HL-60 (cell line): ENCODE data around the gene SEPTIN10.

Source experiments
- DNase-seq, 2 experiments: peaks; one replicate each; pipeline ENCODE4 v3.0.0-alpha.2; 2010 to 2020; ENCODE audit warnings: low read depth in 1 of 2, low spot score in 1 of 2
- H3K27ac ChIP-seq: fragments of 250-450 bp; sonication (Bioruptor Pico); replicated peaks from 2 replicates; pipeline ENCODE4 v1.5.1; 2020; ENCODE audit warnings: mild to moderate bottlenecking, moderate library complexity
- H3K27me3 ChIP-seq: fragments of 250-450 bp; sonication (Bioruptor Pico); 2 replicates; pipeline ENCODE4 v1.5.1; 2021; ENCODE audit warnings: mild to moderate bottlenecking, moderate library complexity; ENCODE audit not compliant: insufficient read depth, poor library complexity, severe bottlenecking
- H3K4me3 ChIP-seq: replicated peaks from 2 replicates; pipeline ENCODE4 v1.5.1; 2011; ENCODE audit warnings: mild to moderate bottlenecking, control low read depth, low read length; ENCODE audit not compliant: insufficient read depth
- GABPA ChIP-seq: IDR thresholded peaks from 2 replicates; pipeline ENCODE4 v1.6.1; 2012; ENCODE audit warnings: low read depth
- POLR2AphosphoS5 ChIP-seq: IDR thresholded peaks from 2 replicates; pipeline ENCODE4 v1.6.1; 2012; ENCODE audit warnings: low read depth
- SPI1 ChIP-seq: IDR thresholded peaks from 2 replicates; pipeline ENCODE4 v1.6.1; 2012; ENCODE audit warnings: low read depth, mild to moderate bottlenecking, borderline replicate concordance
- TF ChIP-seq, protein P1 (sequence below): IDR thresholded peaks from 2 replicates; pipeline ENCODE4 v1.6.1; 2012; ENCODE audit warnings: low read depth; ENCODE audit not compliant: insufficient replicate concordance
- TF ChIP-seq, protein P2 (sequence below): IDR thresholded peaks from one replicate; pipeline ENCODE4 v1.5.1; 2011; ENCODE audit warnings: low read length, control low read depth, inconsistent platforms; ENCODE audit not compliant: insufficient read depth

Gene SEPTIN10

DNA sequence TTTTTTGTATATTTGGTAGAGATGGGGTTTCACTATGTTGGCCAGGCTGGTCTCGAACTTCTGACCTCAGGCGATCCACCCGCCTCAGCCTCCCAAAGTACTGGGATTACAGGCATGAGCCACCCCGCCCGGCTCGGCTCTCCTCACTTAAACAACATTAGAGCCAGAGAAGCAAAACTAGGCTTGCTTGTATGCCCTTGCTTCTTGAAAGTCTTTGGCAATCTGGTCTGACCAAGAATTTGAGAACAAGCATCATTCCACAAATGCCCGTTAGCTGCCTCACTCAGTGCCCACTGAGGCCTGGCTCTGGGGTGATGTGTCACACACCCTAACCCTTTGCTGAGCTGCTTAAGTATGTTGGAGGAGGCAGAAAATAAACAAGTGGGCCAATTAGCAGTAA is 33.9 kb upstream of the SEPTIN10 start:
- TF ChIP-seq, protein P1, sequence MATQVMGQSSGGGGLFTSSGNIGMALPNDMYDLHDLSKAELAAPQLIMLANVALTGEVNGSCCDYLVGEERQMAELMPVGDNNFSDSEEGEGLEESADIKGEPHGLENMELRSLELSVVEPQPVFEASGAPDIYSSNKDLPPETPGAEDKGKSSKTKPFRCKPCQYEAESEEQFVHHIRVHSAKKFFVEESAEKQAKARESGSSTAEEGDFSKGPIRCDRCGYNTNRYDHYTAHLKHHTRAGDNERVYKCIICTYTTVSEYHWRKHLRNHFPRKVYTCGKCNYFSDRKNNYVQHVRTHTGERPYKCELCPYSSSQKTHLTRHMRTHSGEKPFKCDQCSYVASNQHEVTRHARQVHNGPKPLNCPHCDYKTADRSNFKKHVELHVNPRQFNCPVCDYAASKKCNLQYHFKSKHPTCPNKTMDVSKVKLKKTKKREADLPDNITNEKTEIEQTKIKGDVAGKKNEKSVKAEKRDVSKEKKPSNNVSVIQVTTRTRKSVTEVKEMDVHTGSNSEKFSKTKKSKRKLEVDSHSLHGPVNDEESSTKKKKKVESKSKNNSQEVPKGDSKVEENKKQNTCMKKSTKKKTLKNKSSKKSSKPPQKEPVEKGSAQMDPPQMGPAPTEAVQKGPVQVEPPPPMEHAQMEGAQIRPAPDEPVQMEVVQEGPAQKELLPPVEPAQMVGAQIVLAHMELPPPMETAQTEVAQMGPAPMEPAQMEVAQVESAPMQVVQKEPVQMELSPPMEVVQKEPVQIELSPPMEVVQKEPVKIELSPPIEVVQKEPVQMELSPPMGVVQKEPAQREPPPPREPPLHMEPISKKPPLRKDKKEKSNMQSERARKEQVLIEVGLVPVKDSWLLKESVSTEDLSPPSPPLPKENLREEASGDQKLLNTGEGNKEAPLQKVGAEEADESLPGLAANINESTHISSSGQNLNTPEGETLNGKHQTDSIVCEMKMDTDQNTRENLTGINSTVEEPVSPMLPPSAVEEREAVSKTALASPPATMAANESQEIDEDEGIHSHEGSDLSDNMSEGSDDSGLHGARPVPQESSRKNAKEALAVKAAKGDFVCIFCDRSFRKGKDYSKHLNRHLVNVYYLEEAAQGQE, result no peak
- TF ChIP-seq POLR2AphosphoS5 (no peak), SPI1 (no peak), GABPA (no peak)
- TF ChIP-seq, protein P2, sequence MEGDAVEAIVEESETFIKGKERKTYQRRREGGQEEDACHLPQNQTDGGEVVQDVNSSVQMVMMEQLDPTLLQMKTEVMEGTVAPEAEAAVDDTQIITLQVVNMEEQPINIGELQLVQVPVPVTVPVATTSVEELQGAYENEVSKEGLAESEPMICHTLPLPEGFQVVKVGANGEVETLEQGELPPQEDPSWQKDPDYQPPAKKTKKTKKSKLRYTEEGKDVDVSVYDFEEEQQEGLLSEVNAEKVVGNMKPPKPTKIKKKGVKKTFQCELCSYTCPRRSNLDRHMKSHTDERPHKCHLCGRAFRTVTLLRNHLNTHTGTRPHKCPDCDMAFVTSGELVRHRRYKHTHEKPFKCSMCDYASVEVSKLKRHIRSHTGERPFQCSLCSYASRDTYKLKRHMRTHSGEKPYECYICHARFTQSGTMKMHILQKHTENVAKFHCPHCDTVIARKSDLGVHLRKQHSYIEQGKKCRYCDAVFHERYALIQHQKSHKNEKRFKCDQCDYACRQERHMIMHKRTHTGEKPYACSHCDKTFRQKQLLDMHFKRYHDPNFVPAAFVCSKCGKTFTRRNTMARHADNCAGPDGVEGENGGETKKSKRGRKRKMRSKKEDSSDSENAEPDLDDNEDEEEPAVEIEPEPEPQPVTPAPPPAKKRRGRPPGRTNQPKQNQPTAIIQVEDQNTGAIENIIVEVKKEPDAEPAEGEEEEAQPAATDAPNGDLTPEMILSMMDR, result no peak
- Histone ChIP-seq H3K4me3 (no peak overlapping the region), H3K27ac (no peak overlapping the region), H3K27me3 (no peaks in the 10 kb centered on the region)
- no peak for DNase-seq

DNA sequence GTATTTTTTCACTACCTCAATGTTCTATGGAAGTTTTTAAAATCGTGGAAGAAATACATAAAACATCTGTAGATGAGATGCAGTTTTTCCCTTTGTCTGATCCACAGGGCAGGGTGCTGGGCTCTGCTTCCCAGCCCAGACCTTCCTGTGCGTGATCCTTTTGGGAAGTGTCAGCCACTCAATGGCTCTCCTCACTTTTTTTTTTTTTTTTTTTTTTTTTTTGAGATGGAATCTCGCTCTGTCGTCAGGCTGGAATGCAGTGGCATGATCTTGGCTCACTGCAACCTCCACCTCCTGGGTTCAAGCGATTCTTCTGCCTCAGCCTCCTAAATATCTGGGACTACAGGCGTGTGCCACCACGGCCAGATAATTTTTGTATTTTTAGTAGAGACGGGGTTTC is 33.2 kb upstream of the SEPTIN10 start:
- no peaks in the 10 kb centered on the region for H3K27me3 ChIP-seq
- H3K4me3 ChIP-seq, result no peak overlapping the region
- DNase-seq, result no peak
- TF ChIP-seq POLR2AphosphoS5 (no peak), GABPA (no peak), SPI1 (no peak)
- TF ChIP-seq, protein P2, result no peak
- TF ChIP-seq, protein P1, result no peak
- H3K27ac ChIP-seq, result no peak overlapping the region

DNA sequence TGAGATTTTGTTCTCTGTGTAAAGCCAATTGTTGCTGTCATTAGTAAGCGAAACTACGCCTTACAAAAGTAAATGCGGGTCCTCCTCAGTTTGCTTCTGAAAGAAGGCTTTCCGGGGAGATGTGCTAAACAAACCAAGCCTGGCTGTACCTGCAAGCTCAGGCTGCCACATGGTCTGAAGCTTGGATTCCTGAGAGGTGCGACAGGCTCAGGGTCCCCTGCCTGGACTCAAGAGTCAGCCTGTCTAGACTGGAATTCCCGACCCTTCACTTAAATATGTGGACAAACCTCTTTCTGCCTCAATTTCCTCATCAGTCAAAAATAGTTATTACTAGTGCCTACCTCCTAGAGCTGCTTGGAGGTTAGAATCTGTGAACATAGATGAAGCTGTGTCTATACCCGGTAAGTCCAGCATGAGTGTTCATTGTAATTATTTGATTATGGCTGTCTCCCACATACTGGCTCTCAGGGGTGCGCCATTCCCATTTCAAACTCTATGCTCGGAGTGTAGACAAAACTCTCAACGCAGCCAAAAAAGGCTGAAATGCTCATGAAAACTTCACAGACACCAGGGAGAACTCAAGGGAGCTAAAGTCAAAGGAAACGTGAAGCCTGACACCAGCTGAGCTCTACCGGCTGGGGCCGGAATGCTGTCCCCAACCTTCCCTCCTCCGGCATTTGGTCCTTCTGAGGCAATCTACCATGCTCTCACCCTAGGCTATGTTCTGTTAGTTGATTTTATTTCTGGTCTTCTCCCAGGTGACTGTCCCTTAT is 31.8 kb upstream of the SEPTIN10 start:
- Histone ChIP-seq H3K27ac (no peak overlapping the region), H3K27me3 (no peaks in the 10 kb centered on the region), H3K4me3 (no peak overlapping the region)
- DNase-seq, result no peak
- TF ChIP-seq SPI1 (no peak), GABPA (no peak), POLR2AphosphoS5 (no peak)
- TF ChIP-seq, protein P2, result no peak
- TF ChIP-seq, protein P1, result no peak
